Gastroesophageal sphincter (tissue), 4 donors: ENCODE results near the gene CHST15. TPM values are rescaled to one million over a fixed set of nuclear protein-coding genes. Genes with fewer than 3 reads are reported as not detected.

Source experiments
- ATAC-seq: fragments of 150-250 bp; one replicate; pipeline ENCODE4 v1.9.1; 2016; ENCODE audit warnings: mild to moderate bottlenecking, moderate library complexity
- H3K27ac ChIP-seq, 4 donors: fragments of 200-600 bp; sonication (generic) in 3 of 4; 1 replicate in 3 of 4; 2 replicates in 1 of 4; pipeline ENCODE4 v1.5.1; 2016 to 2019
- H3K27me3 ChIP-seq: fragments of 200-600 bp; sonication (generic); one replicate; pipeline ENCODE4 v1.5.1; 2019
- H3K36me3 ChIP-seq, 2 donors: fragments of 200-600 bp; sonication (generic); one replicate each; pipeline ENCODE4 v1.5.1; 2019; ENCODE audit warnings: control low read depth in 1 of 2
- H3K4me1 ChIP-seq, 3 donors: fragments of 200-600 bp; sonication (generic); 1 replicate in 2 of 3; 2 replicates in 1 of 3; pipeline ENCODE4 v1.5.1; 2016 to 2019; ENCODE audit warnings: control low read depth in 2 of 3
- H3K4me3 ChIP-seq, 2 donors: fragments of 200-600 bp; sonication (generic); one replicate each; pipeline ENCODE4 v1.5.1; 2019; ENCODE audit warnings: mild to moderate bottlenecking in 1 of 2, moderate library complexity in 1 of 2
- H3K9me3 ChIP-seq, 3 donors: fragments of 200-600 bp; sonication (generic); one replicate each; pipeline ENCODE4 v1.5.1; 2017 to 2019; ENCODE audit warnings: control low read depth in 2 of 3
- EP300 ChIP-seq: sonication (generic); formaldehyde crosslinking; IDR thresholded peaks from one replicate; pipeline ENCODE4 v1.6.1; 2017; ENCODE audit warnings: antibody characterized with exemption, mild to moderate bottlenecking
- POLR2A ChIP-seq, 2 donors: fragments of 450-650 bp; IDR thresholded peaks; one replicate each; pipeline ENCODE4 v1.6.1; 2017; ENCODE audit warnings: antibody characterized with exemption in 2 of 2, mild to moderate bottlenecking in 2 of 2, moderate library complexity in 1 of 2
- POLR2AphosphoS5 ChIP-seq: sonication (generic); formaldehyde crosslinking; IDR thresholded peaks from one replicate; pipeline ENCODE4 v1.6.1; 2017; ENCODE audit warnings: antibody characterized with exemption
- WGBS, 2 donors: methylation state at CpG; one replicate each; pipeline ENCODE4 v1.1.5; 2018; ENCODE audit warnings: low coverage in 1 of 2; 5-methylcytosine and 5-hydroxymethylcytosine counted together
- total RNA-seq, 4 donors: library from RNA; depleted of rRNA; stranded (reverse); fragments of >200 nt; gene quantifications; one replicate each; pipeline ENCODE4 v1.1.0, GENCODE V29; 2016
- TF ChIP-seq, protein P1 (sequence below), 4 experiments: fragments of 200-600 bp in 2 of 4; fragments of 450-650 bp in 2 of 4; sonication (generic) in 1 of 4; IDR thresholded peaks; one replicate each; pipeline ENCODE4 v1.5.1; 2017 to 2019; ENCODE audit warnings: antibody characterized with exemption in 4 of 4, mild to moderate bottlenecking in 2 of 4, moderate library complexity in 2 of 4

The CHST15 gene
- total RNA-seq, 4 donors from 2014 or later: 63.5 to 87.5 (median 74.3) TPM

- no peak for ATAC-seq
- H3K4me1 ChIP-seq: peaks cover 5 to 57% (median 26%) of the 10 kb centered on the region in 3 donors
- H3K27ac ChIP-seq: no peak overlapping the region
- H3K4me3 ChIP-seq: no peak overlapping the region
- TF ChIP-seq POLR2AphosphoS5 (no peak), POLR2A (IDR thresholded peaks at IDR 0.05) (no peak), EP300 (no peak)
- TF ChIP-seq, protein P1, sequence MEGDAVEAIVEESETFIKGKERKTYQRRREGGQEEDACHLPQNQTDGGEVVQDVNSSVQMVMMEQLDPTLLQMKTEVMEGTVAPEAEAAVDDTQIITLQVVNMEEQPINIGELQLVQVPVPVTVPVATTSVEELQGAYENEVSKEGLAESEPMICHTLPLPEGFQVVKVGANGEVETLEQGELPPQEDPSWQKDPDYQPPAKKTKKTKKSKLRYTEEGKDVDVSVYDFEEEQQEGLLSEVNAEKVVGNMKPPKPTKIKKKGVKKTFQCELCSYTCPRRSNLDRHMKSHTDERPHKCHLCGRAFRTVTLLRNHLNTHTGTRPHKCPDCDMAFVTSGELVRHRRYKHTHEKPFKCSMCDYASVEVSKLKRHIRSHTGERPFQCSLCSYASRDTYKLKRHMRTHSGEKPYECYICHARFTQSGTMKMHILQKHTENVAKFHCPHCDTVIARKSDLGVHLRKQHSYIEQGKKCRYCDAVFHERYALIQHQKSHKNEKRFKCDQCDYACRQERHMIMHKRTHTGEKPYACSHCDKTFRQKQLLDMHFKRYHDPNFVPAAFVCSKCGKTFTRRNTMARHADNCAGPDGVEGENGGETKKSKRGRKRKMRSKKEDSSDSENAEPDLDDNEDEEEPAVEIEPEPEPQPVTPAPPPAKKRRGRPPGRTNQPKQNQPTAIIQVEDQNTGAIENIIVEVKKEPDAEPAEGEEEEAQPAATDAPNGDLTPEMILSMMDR (IDR thresholded peaks at IDR 0.05): no peak
- no CpG with 5 or more reads among the region's 3 CpGs for WGBS, 2 donors
- H3K36me3 ChIP-seq: no peaks in the 10 kb centered on the region
- peaks cover 12% of the 10 kb centered on the region for H3K27me3 ChIP-seq
- H3K9me3 ChIP-seq: no peaks in the 10 kb centered on the region
Observed at GRCh38 chr10:123964953-123965352, 128.4 kb downstream of the CHST15 start.

- Histone ChIP-seq H3K27me3 (no peaks in the 10 kb centered on the region), H3K36me3 (no peaks in the 10 kb centered on the region), H3K27ac (peak overlapping the region in 3 of 4 donors; percentile 11 to 70 (median 61)), H3K4me3 (no peak overlapping the region), H3K9me3 (no peaks in the 10 kb centered on the region), H3K4me1 (peaks cover 10 to 61% (median 26%) of the 10 kb centered on the region in 3 donors)
- no peak for ATAC-seq
- TF ChIP-seq POLR2A (IDR thresholded peaks at IDR 0.05): no peak
- no peak for TF ChIP-seq EP300
- TF ChIP-seq, protein P1 (IDR thresholded peaks at IDR 0.05): no peak
- TF ChIP-seq POLR2AphosphoS5: no peak
- WGBS, 2 donors: 39 to 51% methylated on average over 3 to 7 of the region's 10 CpGs
Observed at GRCh38 chr10:123962756-123963530, 130.5 kb downstream of the CHST15 start.

GRCh38 chr10:123958241-123958640 is 135.2 kb downstream of the CHST15 start:
- Histone ChIP-seq H3K4me1 (peaks cover 3 to 15% (median 7%) of the 10 kb centered on the region in 3 donors), H3K4me3 (no peak overlapping the region), H3K27ac (peak overlapping the region; percentile 46 to 89 (median 62)), H3K36me3 (no peaks in the 10 kb centered on the region), H3K9me3 (no peaks in the 10 kb centered on the region), H3K27me3 (no peaks in the 10 kb centered on the region)
- 0% methylated on average over 2 of the region's 2 CpGs; no CpG with 5 or more reads in 1 of the 2 donors for WGBS, 2 donors
- ATAC-seq: peak; percentile 61
- TF ChIP-seq POLR2A (IDR thresholded peaks at IDR 0.05) (no peak), EP300 (no peak), POLR2AphosphoS5 (no peak)
- TF ChIP-seq, protein P1 (IDR thresholded peaks at IDR 0.05): no peak

Other genes starting within 250 kb of the CHST15 start
- 100 to 1,000 TPM in 1 of 4 donors, 10 to 100 TPM in 3; 57.1 to 165 (median 85.1) TPM for gene CPXM2, start 201.8 kb downstream of the CHST15 start, total RNA-seq